Renal cortex interstitium (tissue), 11 donors: ENCODE data around the gene ALDOC. TPM values are rescaled to one million over a fixed set of nuclear protein-coding genes. Genes with fewer than 3 reads are reported as not detected.
"Not testable (repeated sequence)": the region's sequence is repeated elsewhere in the genome, so short reads cannot be mapped to it uniquely, and the experiment has no call there.

Experiments
- DNase-seq, 11 donors: peaks; one replicate each; pipeline ENCODE4 v3.0.0-alpha.2; 2013; ENCODE audit warnings: low read depth in 9 of 11, low spot score in 4 of 11; ENCODE audit errors: extremely low read depth in 1 of 11
- polyA plus RNA-seq, 3 donors: library from polyadenylated mRNA; unstranded; fragments of 120-200 nt; gene quantifications; one replicate each; pipeline ENCODE4 v1.2.1, GENCODE V29; 2013; ENCODE audit not compliant: insufficient read length in 3 of 3

ALDOC gene
- polyA plus RNA-seq, 3 donors: 26.5 to 28.3 (median 27.3) TPM

GRCh38 chr17:28598389-28598788, 21.7 kb upstream of the ALDOC start:
- DNase-seq: no peak

- no peak for DNase-seq
Observed at GRCh38 chr17:28597606-28598383, 21.1 kb upstream of the ALDOC start.

GRCh38 chr17:28592260-28592659, 15.6 kb upstream of the ALDOC start:
- DNase-seq: no peak

GRCh38 chr17:28585851-28586250, 9.2 kb upstream of the ALDOC start:
- DNase-seq: no peak

GRCh38 chr17:28584434-28584833, 7.7 kb upstream of the ALDOC start:
- no peak for DNase-seq

- no peak for DNase-seq
Observed at GRCh38 chr17:28582513-28582912, 5.8 kb upstream of the ALDOC start.

- no peak for DNase-seq
Observed at GRCh38 chr17:28580959-28581358, 4.3 kb upstream of the ALDOC start.

GRCh38 chr17:28579526-28579925, 2.8 kb upstream of the ALDOC start:
- DNase-seq: no peak

GRCh38 chr17:28578246-28579195, 1.8 kb upstream of the ALDOC start:
- DNase-seq: no peak

- no peak for DNase-seq
Observed at GRCh38 chr17:28577466-28577824, 750 bp upstream of the ALDOC start.

GRCh38 chr17:28576016-28576415, 679 bp downstream of the ALDOC start:
- DNase-seq: not testable (repeated sequence)

- no peak for DNase-seq
Observed at GRCh38 chr17:28575126-28575795, 1.4 kb downstream of the ALDOC start.

- DNase-seq: no peak
Observed at GRCh38 chr17:28574526-28574925, 2.2 kb downstream of the ALDOC start.

GRCh38 chr17:28573966-28574480, 2.7 kb downstream of the ALDOC start:
- no peak for DNase-seq

- DNase-seq: no peak
Observed at GRCh38 chr17:28573521-28573920, 3.2 kb downstream of the ALDOC start.

- DNase-seq: no peak
Observed at GRCh38 chr17:28573040-28573380, 3.7 kb downstream of the ALDOC start.

- DNase-seq: no peak
Observed at GRCh38 chr17:28572259-28573039, 4.2 kb downstream of the ALDOC start.

GRCh38 chr17:28571361-28572122, 5.2 kb downstream of the ALDOC start, which contains the start of gene PIGS:
Gene PIGS, minus strand, starts transcription at chr17:28571524. Its CDS starts 28 bp downstream, at chr17:28571496.
- DNase-seq: peak; percentile 71 to 92 (median 86)
